Right atrium auricular region (tissue), 2 donors: ENCODE data around the gene PCDHB8. TPM values are rescaled to one million over a fixed set of nuclear protein-coding genes. Genes with fewer than 3 reads are reported as not detected.
"Not testable (repeated sequence)": the region's sequence is repeated elsewhere in the genome, so short reads cannot be mapped to it uniquely, and the experiment has no call there.

Experiments
- DNase-seq: peaks from one replicate; pipeline ENCODE4 v3.0.0-alpha.2; 2019; ENCODE audit warnings: low spot score
- H3K27ac ChIP-seq, 2 donors: fragments of 200-600 bp; sonication (generic); 1 replicate in 1 of 2; 2 replicates in 1 of 2; pipeline ENCODE4 v1.5.1; 2016 to 2019
- H3K27me3 ChIP-seq, 2 donors: fragments of 200-600 bp; sonication (generic); one replicate each; pipeline versions ENCODE4 v1.5.1 to v1.6.0; 2017 to 2019
- H3K36me3 ChIP-seq: fragments of 200-600 bp; sonication (generic); one replicate; pipeline ENCODE4 v1.5.1; 2016
- H3K4me1 ChIP-seq, 2 donors: fragments of 200-600 bp; sonication (generic); one replicate each; pipeline versions ENCODE4 v1.5.1 to v1.6.0; 2017 to 2019
- H3K4me3 ChIP-seq, 2 donors: fragments of 200-600 bp; sonication (generic); 1 replicate in 1 of 2; 2 replicates in 1 of 2; pipeline ENCODE4 v1.5.1; 2017 to 2019; ENCODE audit warnings: mild to moderate bottlenecking in 1 of 2, moderate library complexity in 1 of 2
- H3K9me3 ChIP-seq, 2 donors: fragments of 200-600 bp; sonication (generic); one replicate each; pipeline ENCODE4 v1.5.1; 2019
- CTCF ChIP-seq, 2 donors: fragments of 200-600 bp; sonication (generic); IDR thresholded peaks; one replicate each; pipeline ENCODE4 v1.5.1; 2019; ENCODE audit warnings: antibody characterized with exemption in 2 of 2
- total RNA-seq, 2 donors: library from RNA; depleted of rRNA; stranded (reverse); fragments of >200 nt; gene quantifications; one replicate each; pipeline ENCODE4 v1.1.0, GENCODE V29; 2016

The PCDHB8 gene
- total RNA-seq, 2 donors from 2014 or later, result 0.90 to 1.7 TPM

- no peaks in the 10 kb centered on the region for H3K27me3 ChIP-seq
- DNase-seq, result no peak
- H3K27ac ChIP-seq, result no peak within 1 kb of the TSS
- no peaks in the 10 kb centered on the region for H3K36me3 ChIP-seq
- H3K9me3 ChIP-seq, result peaks cover 9 to 94% of the 10 kb centered on the region in 2 donors
- H3K4me3 ChIP-seq, result peak within 1 kb of the TSS in 1 of 2 donors; percentile 17
- H3K4me1 ChIP-seq, result no peaks in the 10 kb centered on the region
- peak in 1 of 2 donors; percentile 29 for TF ChIP-seq CTCF (IDR thresholded peaks at IDR 0.05)
Observed at GRCh38 chr5:141208478-141208877, 30.9 kb downstream of the PCDHB8 start, which contains the start of gene PCDHB12. PCDHB12 (plus strand) TSS chr5:141208719; CDS start chr5:141208908, 189 bp downstream.

DNA sequence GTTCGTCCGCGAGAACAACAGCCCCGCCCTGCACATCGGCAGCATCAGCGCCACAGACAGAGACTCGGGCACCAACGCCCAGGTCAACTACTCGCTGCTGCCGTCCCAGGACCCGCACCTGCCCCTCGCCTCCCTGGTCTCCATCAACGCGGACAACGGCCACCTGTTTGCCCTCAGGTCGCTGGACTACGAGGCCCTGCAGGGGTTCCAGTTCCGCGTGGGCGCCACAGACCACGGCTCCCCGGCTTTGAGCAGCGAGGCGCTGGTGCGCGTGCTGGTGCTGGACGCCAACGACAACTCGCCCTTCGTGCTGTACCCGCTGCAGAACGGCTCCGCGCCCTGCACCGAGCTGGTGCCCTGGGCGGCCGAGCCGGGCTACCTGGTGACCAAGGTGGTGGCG, 32.7 kb downstream of the PCDHB8 start:
- not testable (repeated sequence) for H3K4me3 ChIP-seq, H3K27ac ChIP-seq, H3K36me3 ChIP-seq, H3K4me1 ChIP-seq, DNase-seq, H3K27me3 ChIP-seq
- H3K9me3 ChIP-seq, result peaks cover 9 to 88% of the 10 kb centered on the region in 2 donors

DNA sequence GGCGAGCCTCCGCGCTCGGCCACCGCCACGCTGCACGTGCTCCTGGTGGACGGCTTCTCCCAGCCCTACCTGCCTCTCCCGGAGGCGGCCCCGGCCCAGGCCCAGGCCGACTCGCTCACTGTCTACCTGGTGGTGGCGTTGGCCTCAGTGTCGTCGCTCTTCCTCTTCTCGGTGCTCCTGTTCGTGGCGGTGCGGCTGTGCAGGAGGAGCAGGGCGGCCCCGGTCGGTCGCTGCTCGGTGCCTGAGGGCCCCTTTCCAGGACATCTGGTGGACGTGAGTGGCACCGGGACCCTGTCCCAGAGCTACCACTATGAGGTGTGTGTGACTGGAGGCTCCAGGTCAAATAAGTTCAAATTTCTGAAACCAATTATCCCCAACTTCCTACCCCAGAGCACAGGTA, 33.3 kb downstream of the PCDHB8 start:
- not testable (repeated sequence) for DNase-seq, H3K27me3 ChIP-seq
- H3K9me3 ChIP-seq, result peaks cover 9 to 87% of the 10 kb centered on the region in 2 donors

GRCh38 chr5:141213656-141214339, 36.2 kb downstream of the PCDHB8 start, which contains the start of gene PCDHB13:
PCDHB13 (plus strand) TSS chr5:141213919; CDS start chr5:141214124, 205 bp downstream.
- peak in 1 of 2 donors; percentile 65 for TF ChIP-seq CTCF (IDR thresholded peaks at IDR 0.05)
- peak; percentile 66 for DNase-seq
- not testable (repeated sequence) for H3K27me3 ChIP-seq, H3K36me3 ChIP-seq, H3K27ac ChIP-seq, H3K4me1 ChIP-seq
- Histone ChIP-seq H3K4me3 (peak within 1 kb of the TSS; percentile 1 to 37), H3K9me3 (peaks cover 6 to 86% of the 10 kb centered on the region in 2 donors)

More for the DNA sequence above, 33.3 kb downstream of the PCDHB8 start:
- not testable (repeated sequence) for H3K4me3 ChIP-seq, H3K36me3 ChIP-seq, H3K27ac ChIP-seq, H3K4me1 ChIP-seq

DNA sequence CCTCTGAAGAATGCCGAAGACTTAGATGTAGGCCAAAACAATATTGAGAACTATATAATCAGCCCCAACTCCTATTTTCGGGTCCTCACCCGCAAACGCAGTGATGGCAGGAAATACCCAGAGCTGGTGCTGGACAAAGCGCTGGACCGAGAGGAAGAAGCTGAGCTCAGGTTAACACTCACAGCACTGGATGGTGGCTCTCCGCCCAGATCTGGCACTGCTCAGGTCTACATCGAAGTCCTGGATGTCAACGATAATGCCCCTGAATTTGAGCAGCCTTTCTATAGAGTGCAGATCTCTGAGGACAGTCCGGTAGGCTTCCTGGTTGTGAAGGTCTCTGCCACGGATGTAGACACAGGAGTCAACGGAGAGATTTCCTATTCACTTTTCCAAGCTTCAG, 37.0 kb downstream of the PCDHB8 start:
- H3K9me3 ChIP-seq, result peaks cover 3 to 86% of the 10 kb centered on the region in 2 donors
- not testable (repeated sequence) for DNase-seq, H3K36me3 ChIP-seq, H3K27ac ChIP-seq, H3K27me3 ChIP-seq, H3K4me3 ChIP-seq, H3K4me1 ChIP-seq

DNA sequence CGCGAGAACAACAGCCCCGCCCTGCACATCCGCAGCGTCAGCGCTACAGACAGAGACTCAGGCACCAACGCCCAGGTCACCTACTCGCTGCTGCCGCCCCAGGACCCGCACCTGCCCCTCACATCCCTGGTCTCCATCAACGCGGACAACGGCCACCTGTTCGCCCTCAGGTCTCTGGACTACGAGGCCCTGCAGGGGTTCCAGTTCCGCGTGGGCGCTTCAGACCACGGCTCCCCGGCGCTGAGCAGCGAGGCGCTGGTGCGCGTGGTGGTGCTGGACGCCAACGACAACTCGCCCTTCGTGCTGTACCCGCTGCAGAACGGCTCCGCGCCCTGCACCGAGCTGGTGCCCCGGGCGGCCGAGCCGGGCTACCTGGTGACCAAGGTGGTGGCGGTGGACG, 37.9 kb downstream of the PCDHB8 start:
- peaks cover 3 to 87% of the 10 kb centered on the region in 2 donors for H3K9me3 ChIP-seq
- H3K36me3 ChIP-seq, H3K4me1 ChIP-seq, H3K27ac ChIP-seq, H3K27me3 ChIP-seq, H3K4me3 ChIP-seq, DNase-seq: not testable (repeated sequence)

- H3K36me3 ChIP-seq, H3K4me3 ChIP-seq, H3K27me3 ChIP-seq, H3K27ac ChIP-seq, DNase-seq, H3K4me1 ChIP-seq: not testable (repeated sequence)
- H3K9me3 ChIP-seq, result peaks cover 3 to 89% of the 10 kb centered on the region in 2 donors
Observed at GRCh38 chr5:141216035-141216434, 38.4 kb downstream of the PCDHB8 start.

DNA sequence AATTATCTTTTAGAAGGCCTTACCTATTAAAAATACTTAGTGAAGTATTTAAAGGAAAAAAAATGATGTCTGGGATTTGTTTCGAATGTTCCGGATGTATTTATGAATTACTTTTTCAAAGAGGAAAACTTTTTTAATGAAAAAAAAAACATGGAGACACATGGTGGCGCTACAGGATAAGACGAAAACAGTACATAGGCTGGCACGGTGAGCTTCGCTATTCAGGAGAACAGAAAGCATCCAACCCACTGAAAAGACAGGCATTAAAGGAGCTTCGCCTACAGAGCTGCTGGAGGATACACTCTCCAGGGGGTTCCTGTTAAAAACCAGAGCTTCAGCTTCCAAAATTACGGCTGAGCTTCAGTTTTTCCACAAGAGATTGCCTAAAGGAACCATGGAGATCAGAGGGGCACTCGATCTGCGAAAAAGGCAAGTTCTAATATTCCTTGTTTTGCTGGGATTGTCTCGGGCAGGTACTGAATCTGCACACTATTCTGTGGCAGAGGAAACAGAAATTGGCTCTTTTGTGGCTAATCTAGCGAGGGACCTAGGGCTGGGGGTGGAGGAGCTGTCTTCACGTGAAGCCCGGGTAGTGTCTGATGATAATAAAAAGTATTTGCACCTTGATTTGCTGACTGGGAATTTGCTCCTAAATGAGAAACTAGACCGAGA, 45.7 kb downstream of the PCDHB8 start, which contains the start of gene PCDHB14:
Gene PCDHB14 (plus strand): TSS at position 232 of the 672 bp plus-strand sequence. CDS start 163 bp downstream, at position 395.
- TF ChIP-seq CTCF (IDR thresholded peaks at IDR 0.05), result peak in 1 of 2 donors; percentile 20
- DNase-seq, result no peak
- Histone ChIP-seq H3K4me1 (no peaks in the 10 kb centered on the region), H3K9me3 (peaks cover 24 to 95% of the 10 kb centered on the region in 2 donors), H3K27me3 (no peaks in the 10 kb centered on the region), H3K4me3 (no peak within 1 kb of the TSS), H3K36me3 (peaks cover 3% of the 10 kb centered on the region), H3K27ac (no peak within 1 kb of the TSS)

DNA sequence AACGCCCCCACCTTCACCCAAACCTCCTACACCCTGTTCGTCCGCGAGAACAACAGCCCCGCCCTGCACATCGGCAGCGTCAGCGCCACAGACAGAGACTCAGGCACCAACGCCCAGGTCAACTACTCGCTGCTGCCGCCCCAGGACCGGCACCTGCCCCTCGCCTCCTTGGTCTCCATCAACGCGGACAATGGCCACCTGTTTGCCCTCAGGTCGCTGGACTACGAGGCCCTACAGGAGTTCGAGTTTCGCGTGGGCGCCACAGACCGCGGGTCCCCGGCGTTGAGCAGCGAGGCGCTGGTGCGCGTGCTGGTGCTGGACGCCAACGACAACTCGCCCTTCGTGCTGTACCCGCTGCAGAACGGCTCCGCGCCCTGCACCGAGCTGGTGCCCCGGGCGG, 47.3 kb downstream of the PCDHB8 start:
- not testable (repeated sequence) for H3K4me3 ChIP-seq

GRCh38 chr5:141225421-141225820, 47.8 kb downstream of the PCDHB8 start:
- not testable (repeated sequence) for H3K27ac ChIP-seq, H3K36me3 ChIP-seq, H3K27me3 ChIP-seq, H3K4me1 ChIP-seq, H3K4me3 ChIP-seq, DNase-seq
- peaks cover 24 to 86% of the 10 kb centered on the region in 2 donors for H3K9me3 ChIP-seq

More for the DNA sequence above, 47.3 kb downstream of the PCDHB8 start:
- DNase-seq, H3K4me1 ChIP-seq, H3K27ac ChIP-seq, H3K36me3 ChIP-seq, H3K27me3 ChIP-seq: not testable (repeated sequence)
- peaks cover 24 to 87% of the 10 kb centered on the region in 2 donors for H3K9me3 ChIP-seq
